Skeletal muscle tissue (tissue), 4 donors: ENCODE measurements around the gene KIF1B. TPM values are rescaled to one million over a fixed set of nuclear protein-coding genes. Genes with fewer than 3 reads are reported as not detected.

Experiments
- H3K27ac ChIP-seq: one replicate; pipeline ENCODE4 v1.7.0; 2013; ENCODE audit warnings: mild to moderate bottlenecking, low read depth, low read length, inconsistent platforms
- H3K27me3 ChIP-seq, 3 donors: one replicate each; pipeline ENCODE4 v1.7.0; 2013; ENCODE audit warnings: low read length in 3 of 3; ENCODE audit not compliant: control insufficient read depth in 3 of 3, insufficient read depth in 3 of 3
- H3K36me3 ChIP-seq, 3 donors: one replicate each; pipeline ENCODE4 v1.7.0; 2013; ENCODE audit warnings: low read length in 3 of 3; ENCODE audit not compliant: control insufficient read depth in 3 of 3, insufficient read depth in 3 of 3
- H3K4me1 ChIP-seq, 3 donors: one replicate each; pipeline ENCODE4 v1.7.0; 2013; ENCODE audit warnings: low read length in 3 of 3, mild to moderate bottlenecking in 3 of 3; ENCODE audit not compliant: control insufficient read depth in 3 of 3, insufficient read depth in 3 of 3
- H3K4me3 ChIP-seq, 3 donors: one replicate each; pipeline ENCODE4 v1.7.0; 2013; ENCODE audit warnings: low read length in 3 of 3
- H3K9ac ChIP-seq, 3 donors: one replicate each; pipeline ENCODE4 v1.7.0; 2013; ENCODE audit warnings: low read length in 3 of 3, mild to moderate bottlenecking in 3 of 3, moderate library complexity in 2 of 3, low read depth in 1 of 3
- H3K9me3 ChIP-seq, 3 donors: one replicate each; pipeline ENCODE4 v1.7.0; 2013; ENCODE audit warnings: low read length in 3 of 3; ENCODE audit not compliant: control insufficient read depth in 3 of 3
- total RNA-seq: library from RNA; depleted of rRNA; stranded (reverse); fragments of >200 nt; gene quantifications from one replicate; pipeline ENCODE4 v1.2.3, GENCODE V29; 2014
- donor health status: Osteomylitis.

The KIF1B gene, protein sequence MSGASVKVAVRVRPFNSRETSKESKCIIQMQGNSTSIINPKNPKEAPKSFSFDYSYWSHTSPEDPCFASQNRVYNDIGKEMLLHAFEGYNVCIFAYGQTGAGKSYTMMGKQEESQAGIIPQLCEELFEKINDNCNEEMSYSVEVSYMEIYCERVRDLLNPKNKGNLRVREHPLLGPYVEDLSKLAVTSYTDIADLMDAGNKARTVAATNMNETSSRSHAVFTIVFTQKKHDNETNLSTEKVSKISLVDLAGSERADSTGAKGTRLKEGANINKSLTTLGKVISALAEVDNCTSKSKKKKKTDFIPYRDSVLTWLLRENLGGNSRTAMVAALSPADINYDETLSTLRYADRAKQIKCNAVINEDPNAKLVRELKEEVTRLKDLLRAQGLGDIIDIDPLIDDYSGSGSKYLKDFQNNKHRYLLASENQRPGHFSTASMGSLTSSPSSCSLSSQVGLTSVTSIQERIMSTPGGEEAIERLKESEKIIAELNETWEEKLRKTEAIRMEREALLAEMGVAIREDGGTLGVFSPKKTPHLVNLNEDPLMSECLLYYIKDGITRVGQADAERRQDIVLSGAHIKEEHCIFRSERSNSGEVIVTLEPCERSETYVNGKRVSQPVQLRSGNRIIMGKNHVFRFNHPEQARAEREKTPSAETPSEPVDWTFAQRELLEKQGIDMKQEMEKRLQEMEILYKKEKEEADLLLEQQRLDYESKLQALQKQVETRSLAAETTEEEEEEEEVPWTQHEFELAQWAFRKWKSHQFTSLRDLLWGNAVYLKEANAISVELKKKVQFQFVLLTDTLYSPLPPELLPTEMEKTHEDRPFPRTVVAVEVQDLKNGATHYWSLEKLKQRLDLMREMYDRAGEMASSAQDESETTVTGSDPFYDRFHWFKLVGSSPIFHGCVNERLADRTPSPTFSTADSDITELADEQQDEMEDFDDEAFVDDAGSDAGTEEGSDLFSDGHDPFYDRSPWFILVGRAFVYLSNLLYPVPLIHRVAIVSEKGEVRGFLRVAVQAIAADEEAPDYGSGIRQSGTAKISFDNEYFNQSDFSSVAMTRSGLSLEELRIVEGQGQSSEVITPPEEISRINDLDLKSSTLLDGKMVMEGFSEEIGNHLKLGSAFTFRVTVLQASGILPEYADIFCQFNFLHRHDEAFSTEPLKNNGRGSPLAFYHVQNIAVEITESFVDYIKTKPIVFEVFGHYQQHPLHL (N-terminal part only)
- 127 TPM for total RNA-seq

DNA sequence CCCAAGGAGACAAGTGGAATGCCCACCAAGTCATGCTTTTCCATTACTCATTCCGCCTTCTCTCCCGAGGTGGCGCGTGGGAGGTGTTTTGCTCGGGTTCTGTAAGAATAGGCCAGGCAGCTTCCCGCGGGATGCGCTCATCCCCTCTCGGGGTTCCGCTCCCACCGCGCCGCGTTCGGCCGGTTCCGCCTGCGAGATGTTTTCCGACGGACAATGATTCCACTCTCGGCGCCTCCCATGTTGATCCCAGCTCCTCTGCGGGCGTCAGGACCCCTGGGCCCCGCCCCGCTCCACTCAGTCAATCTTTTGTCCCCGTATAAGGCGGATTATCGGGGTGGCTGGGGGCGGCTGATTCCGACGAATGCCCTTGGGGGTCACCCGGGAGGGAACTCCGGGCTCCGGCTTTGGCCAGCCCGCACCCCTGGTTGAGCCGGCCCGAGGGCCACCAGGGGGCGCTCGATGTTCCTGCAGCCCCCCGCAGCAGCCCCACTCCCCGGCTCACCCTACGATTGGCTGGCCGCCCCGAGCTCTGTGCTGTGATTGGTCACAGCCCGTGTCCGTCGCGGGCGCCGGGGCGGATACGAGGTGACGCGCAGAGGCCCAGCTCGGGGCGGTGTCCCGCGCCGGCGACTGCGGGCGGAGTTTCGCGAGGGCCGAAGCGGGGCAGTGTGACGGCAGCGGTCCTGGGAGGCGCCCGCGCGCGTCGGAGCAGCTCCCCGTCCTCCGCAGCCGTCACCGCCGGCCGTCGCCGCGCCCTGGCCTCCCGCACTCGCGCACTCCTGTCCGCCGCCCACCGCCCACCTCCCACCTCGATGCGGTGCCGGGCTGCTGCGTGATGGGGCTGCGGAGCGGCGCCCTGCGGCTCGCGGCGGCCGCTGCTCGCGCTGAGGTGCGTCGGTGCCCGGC lies at the start of gene KIF1B:
Gene KIF1B, plus strand, starts transcription at position 666 of the 906 bp plus-strand sequence. CDS start 21,759 bp downstream, outside the sequence.
- Histone ChIP-seq H3K9me3 (no peaks in the 10 kb centered on the region), H3K27ac (peak within 1 kb of the TSS; percentile 100), H3K27me3 (no peaks in the 10 kb centered on the region), H3K4me1 (peaks cover 17 to 22% (median 22%) of the 10 kb centered on the region in 3 donors), H3K36me3 (no peaks in the 10 kb centered on the region), H3K9ac (peak within 1 kb of the TSS; percentile 100), H3K4me3 (peak within 1 kb of the TSS; percentile 93 to 97 (median 97))

DNA sequence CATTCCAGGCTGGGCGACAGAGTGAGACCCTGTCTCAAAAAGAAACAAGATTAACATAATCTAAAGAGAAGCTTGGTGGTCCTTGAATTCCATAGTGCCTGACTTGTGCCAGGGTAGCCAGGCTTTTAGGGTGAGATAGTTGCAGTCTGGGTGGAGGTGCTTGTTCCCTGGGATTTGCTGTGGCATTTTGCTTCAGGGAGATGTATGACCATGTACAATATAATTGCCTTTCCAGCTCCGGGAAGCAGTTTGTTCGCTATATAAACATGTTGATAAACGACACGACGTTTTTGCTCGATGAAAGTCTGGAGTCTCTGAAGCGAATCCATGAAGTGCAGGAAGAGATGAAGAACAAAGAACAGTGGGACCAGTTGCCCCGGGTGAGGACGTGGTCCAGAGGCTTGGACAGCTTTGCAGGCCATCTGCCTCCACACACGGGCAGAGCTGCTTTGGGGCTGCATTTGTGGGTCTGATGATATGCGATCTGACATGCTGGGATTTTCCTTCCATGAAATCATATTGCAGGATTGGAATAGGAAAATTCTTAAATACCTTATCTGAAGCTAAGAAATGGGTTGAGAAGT lies 49.4 kb upstream of the KIF1B start:
- peak overlapping the region; percentile 83 for H3K27ac ChIP-seq
- peaks cover 14 to 31% (median 18%) of the 10 kb centered on the region in 3 donors for H3K36me3 ChIP-seq
- H3K4me1 ChIP-seq, result peaks cover 13 to 20% (median 19%) of the 10 kb centered on the region in 3 donors
- no peaks in the 10 kb centered on the region for H3K27me3 ChIP-seq
- no peaks in the 10 kb centered on the region for H3K9me3 ChIP-seq
- H3K9ac ChIP-seq, result peak overlapping the region in 2 of 3 donors; percentile 48 to 72
- no peak overlapping the region for H3K4me3 ChIP-seq

DNA sequence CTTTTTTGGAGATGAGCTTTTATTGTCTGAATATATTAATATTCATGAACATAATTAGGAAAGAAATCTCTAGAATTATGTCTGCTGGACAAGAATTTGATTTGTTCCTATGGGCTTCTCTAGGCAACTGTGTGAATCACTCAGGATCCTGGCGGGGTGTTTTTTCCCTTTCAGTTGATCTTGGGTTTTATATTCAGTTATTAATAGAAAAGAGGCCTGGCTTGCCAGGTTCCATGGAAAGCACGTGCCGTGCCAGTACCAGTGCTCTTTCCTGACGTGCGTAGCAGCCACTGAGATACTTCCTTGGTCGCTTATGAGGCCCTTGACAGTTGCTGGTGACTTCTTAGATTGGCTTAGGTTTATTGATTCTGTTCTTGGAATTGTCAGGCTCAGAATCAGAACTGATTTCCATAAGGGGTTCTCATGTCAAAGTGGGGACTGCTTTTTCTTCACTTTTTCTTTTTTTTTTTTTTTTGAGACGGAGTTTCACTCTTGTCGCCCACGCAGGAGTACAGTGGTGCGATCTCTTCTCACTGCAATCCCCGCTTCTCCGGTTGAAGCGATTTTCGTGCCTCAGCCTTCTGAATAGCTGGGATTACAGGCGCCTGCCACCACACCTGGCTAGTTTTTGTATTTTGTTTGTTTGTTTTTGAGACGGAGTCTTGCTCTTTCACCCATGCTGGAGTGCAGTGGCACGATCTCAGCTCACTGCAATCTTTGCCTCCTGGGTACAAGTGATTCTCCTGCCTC lies 48.7 kb upstream of the KIF1B start:
- H3K9ac ChIP-seq, result peak overlapping the region in 2 of 3 donors; percentile 48 to 72
- H3K27ac ChIP-seq, result peak overlapping the region; percentile 83
- H3K4me1 ChIP-seq, result peaks cover 13 to 20% (median 19%) of the 10 kb centered on the region in 3 donors
- H3K27me3 ChIP-seq, result no peaks in the 10 kb centered on the region
- peaks cover 18 to 34% (median 21%) of the 10 kb centered on the region in 3 donors for H3K36me3 ChIP-seq
- H3K4me3 ChIP-seq, result no peak overlapping the region
- H3K9me3 ChIP-seq, result no peaks in the 10 kb centered on the region

DNA sequence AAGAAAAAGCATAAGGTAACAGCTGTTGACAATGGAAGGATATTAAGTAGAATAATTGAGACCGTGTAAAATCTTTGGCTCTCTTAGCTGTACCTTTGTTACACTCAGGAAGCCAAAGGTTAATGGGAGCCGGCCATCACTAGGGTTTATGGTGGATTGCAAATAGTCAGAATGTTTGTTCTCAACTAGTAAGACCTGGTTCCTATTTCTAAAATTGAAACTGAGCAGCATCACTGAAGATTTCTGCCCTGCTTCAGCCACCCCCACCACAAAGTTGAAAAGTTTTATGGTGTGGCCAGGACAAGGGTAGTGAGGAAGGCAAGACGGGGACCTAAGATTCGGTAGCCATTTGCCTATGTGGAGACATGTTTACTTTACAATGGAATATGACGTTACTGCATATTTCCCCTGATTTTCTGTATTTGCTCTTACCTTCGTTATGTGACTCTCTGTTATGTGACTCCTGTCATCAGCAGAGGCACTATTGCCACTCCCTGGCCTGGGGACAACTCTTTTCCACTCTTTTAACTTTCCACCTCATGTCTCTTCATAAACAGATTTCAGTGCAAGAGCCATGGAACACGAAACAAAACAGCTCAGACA lies 41.4 kb upstream of the KIF1B start:
- no peaks in the 10 kb centered on the region for H3K9me3 ChIP-seq
- no peak overlapping the region for H3K4me3 ChIP-seq
- H3K4me1 ChIP-seq, result peaks cover 0 to 8% (median 0%) of the 10 kb centered on the region in 3 donors
- H3K27ac ChIP-seq, result no peak overlapping the region
- H3K27me3 ChIP-seq, result no peaks in the 10 kb centered on the region
- H3K36me3 ChIP-seq, result peaks cover 32 to 56% (median 56%) of the 10 kb centered on the region in 3 donors
- H3K9ac ChIP-seq, result no peak overlapping the region

DNA sequence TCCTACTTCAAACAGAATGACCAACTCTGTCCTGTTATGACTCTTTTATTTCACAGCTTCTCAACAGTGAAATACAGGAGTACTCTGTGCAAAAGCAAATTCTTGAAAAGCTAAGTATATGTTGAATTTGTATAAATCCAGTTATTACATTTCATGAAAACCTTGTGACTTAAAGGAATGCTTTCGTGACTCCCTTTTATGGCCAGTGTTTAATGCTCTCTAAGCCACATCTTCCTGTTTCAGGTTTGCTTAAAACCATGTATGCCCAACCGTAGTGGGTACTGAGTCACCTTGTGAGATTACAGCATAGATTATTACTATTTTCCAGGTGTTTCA lies 40.2 kb upstream of the KIF1B start:
- Histone ChIP-seq H3K9ac (no peak overlapping the region), H3K9me3 (no peaks in the 10 kb centered on the region), H3K27ac (no peak overlapping the region), H3K4me1 (peaks cover 0 to 8% (median 0%) of the 10 kb centered on the region in 3 donors), H3K27me3 (no peaks in the 10 kb centered on the region), H3K36me3 (peaks cover 25 to 52% (median 52%) of the 10 kb centered on the region in 3 donors), H3K4me3 (no peak overlapping the region)

DNA sequence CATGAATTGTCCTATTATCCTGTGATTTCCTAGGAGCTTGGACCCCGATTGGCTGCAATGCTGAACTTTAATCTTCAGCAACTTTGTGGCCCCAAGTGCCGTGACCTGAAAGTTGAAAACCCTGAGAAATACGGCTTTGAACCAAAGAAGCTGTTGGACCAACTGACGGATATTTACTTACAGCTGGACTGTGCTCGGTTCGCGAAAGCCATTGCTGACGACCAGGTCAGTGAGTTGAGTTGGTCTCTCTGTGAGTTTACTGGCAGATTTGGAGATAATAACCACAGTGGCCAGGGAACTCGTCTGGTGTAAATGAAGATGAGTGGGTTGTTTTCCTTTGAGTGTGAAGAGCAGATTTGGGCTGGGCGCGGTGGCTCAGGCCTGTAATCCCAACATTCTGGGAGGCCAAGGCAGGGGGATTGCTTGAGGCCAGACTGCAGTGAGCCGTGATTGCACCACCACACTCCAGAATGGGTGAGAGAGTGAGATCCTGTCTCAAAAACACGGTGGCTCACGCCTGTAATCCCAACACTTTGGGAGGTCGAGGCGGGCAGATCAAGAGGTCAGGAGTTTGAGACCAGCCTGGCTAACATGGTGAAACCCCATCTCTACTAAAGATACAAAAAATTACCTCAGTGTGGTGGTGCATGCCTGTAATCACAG lies 39.1 kb upstream of the KIF1B start:
- no peaks in the 10 kb centered on the region for H3K9me3 ChIP-seq
- H3K27ac ChIP-seq, result no peak overlapping the region
- peaks cover 16 to 42% (median 42%) of the 10 kb centered on the region in 3 donors for H3K36me3 ChIP-seq
- no peak overlapping the region for H3K9ac ChIP-seq
- no peaks in the 10 kb centered on the region for H3K27me3 ChIP-seq
- peaks cover 0 to 8% (median 0%) of the 10 kb centered on the region in 3 donors for H3K4me1 ChIP-seq
- H3K4me3 ChIP-seq, result no peak overlapping the region

DNA sequence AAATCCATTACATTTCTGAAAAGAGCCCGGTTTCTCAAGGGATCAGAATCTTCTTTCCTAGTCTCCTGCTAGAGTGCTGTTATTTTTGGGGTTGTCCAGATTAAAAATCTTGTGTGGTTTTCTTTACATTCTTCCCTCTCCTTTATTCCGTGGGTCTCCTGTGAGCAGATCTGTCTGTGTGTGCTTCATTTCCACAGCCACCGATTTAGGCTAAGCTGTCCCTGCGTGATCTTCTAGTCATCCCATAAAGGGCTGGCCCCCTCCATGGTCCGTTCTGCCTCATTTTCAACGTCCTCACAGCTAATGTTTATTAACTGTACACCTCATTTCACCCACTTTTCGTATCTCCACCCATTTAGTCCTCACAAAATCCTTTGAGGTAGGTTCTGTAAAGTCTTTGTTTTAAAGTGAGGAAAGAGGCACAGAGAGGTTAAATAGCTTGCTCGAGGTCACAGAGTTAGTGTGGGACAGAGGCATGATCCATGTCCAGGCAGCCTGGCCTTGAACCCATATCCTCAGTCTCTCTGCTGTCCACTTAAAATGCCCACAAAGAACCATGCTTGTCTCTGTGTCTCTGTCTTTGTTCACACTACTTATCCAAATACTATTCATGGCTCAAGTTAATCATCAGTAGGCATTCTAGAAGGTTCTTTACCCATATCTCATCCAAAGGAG lies 38.2 kb upstream of the KIF1B start:
- Histone ChIP-seq H3K27ac (no peak overlapping the region), H3K36me3 (peaks cover 15 to 42% (median 41%) of the 10 kb centered on the region in 3 donors), H3K9ac (no peak overlapping the region), H3K9me3 (no peaks in the 10 kb centered on the region), H3K4me1 (peaks cover 0 to 8% (median 0%) of the 10 kb centered on the region in 3 donors), H3K4me3 (no peak overlapping the region), H3K27me3 (no peaks in the 10 kb centered on the region)
